HG03575 (cell line): Measurements from ENCODE around the gene TIMM22.
"Not testable (repeated sequence)": the region's sequence is repeated elsewhere in the genome, so short reads cannot be mapped to it uniquely, and the experiment has no call there.

Experiments
- ATAC-seq: cut with Tn5 transposase; IDR thresholded peaks from one replicate; pipeline ENCODE4 v1.9.1; 2021; ENCODE audit not compliant: unreplicated experiment, insufficient number of reproducible peaks, low FRiP score; ENCODE audit errors: extremely low read depth

Gene TIMM22

GRCh38 chr17:996554-997344, at the start of gene TIMM22:
TIMM22 (plus strand) TSS chr17:997129; CDS start chr17:997143, 14 bp downstream.
- peak; percentile 68 for ATAC-seq

- ATAC-seq, result no peak
These were observed 48.6 kb upstream of the TIMM22 start for GRCh38 chr17:948284-948852.

- no peak for ATAC-seq
These were observed 47.2 kb upstream of the TIMM22 start for GRCh38 chr17:949623-950303.

GRCh38 chr17:951325-952132, 45.4 kb upstream of the TIMM22 start:
- no peak for ATAC-seq

DNA sequence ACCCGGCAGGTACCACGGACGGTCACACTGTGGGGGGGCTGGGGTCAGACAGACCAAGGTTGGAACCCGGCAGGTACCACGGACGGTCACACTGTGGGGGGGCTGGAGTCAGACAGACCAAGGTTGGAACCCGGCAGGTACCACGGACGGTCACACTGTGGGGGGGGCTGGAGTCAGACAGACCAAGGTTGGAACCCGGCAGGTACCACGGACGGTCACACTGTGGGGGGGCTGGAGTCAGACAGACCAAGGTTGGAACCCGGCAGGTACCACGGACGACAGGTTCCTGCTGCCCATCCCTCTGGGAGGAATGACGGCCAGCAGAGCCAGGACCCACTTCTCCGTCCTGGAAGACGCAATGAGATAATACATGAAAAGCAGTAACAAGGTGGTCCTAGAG, 44.3 kb upstream of the TIMM22 start:
- not testable (repeated sequence) for ATAC-seq

DNA sequence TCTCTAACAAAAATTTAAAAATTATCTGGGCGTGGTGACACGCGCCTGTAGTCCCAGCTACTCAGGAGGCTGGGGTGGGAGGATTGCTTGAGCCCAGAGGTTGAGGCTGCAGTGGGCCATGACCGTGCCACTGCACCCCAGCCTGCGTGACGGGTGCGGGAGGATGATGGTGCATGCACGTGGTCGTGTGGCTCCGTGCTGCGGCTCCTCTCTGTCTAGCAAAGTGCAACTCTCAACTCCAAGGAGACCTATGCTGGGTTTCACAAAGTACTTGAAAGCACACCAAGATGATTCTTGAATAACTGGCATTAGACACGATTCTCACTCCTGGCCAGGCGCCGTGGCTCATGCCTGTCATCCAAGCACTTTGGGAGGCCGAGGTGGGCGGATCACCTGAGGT, 43.2 kb upstream of the TIMM22 start:
- no peak for ATAC-seq

- no peak for ATAC-seq
These were observed 42.3 kb upstream of the TIMM22 start for GRCh38 chr17:954431-955164.

DNA sequence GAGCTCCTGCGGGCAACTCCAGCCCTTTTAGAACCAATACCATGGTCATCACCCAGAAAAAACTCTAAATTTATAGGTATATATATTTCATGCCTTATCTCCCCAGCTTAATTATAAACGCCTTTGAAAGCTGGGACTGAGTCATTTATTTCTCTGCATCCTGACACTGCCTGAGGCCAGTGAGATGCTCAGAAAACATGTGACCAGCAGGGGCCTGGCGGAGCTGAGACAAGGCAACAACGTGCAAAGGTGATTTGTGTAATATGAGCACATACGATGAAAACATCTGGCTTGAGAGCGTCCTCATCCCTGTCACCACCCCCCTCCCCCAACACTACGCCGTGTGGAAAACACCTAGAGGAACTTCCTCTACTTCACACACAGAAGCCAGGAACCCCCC, 40.0 kb upstream of the TIMM22 start:
- no peak for ATAC-seq

GRCh38 chr17:957856-958421, 39.0 kb upstream of the TIMM22 start:
- ATAC-seq, result no peak

GRCh38 chr17:958712-959451, 38.0 kb upstream of the TIMM22 start:
- ATAC-seq, result no peak

GRCh38 chr17:962166-962565, 34.8 kb upstream of the TIMM22 start:
- ATAC-seq, result no peak

- ATAC-seq, result no peak
These were observed 34.3 kb upstream of the TIMM22 start for GRCh38 chr17:962670-963069.

DNA sequence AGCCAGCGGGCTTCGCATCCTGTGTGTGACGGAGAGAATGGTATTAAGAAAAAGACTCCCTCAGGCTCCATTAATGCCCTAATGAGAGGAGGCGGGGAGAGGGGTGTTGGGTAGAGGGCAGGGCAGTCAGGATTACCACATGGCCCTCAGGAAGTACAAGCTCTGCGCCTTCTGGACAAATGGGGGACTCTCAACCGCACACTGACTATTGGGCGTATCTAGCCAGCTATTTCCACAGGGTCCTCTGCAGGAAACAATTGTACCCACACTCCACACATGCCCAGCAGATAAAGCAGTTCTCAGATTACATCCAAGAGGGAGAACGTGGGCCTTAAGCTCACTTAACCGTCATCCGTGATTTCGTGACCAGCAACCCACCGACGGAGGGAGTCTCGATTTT, 32.1 kb upstream of the TIMM22 start:
- ATAC-seq, result no peak

GRCh38 chr17:965311-965989, 31.5 kb upstream of the TIMM22 start:
- no peak for ATAC-seq

GRCh38 chr17:967122-967521, 29.8 kb upstream of the TIMM22 start:
- no peak for ATAC-seq

GRCh38 chr17:968812-969730, 27.9 kb upstream of the TIMM22 start:
- ATAC-seq, result no peak
